WTC11 (cell line): ENCODE results near the gene BOD1L1. TPM values are rescaled to one million over a fixed set of nuclear protein-coding genes. Genes with fewer than 3 reads are reported as not detected.

Experiments
- ATAC-seq: fragments of 200-7000 bp; cut with Tn5 transposase; 2 replicates; pipeline ENCODE4 v1.10.0; 2021; ENCODE audit warnings: mild to moderate bottlenecking, moderate library complexity
- CTCF ChIA-PET: fragments of 300-600 bp; sonication (Branson Sonifier 250); formaldehyde crosslinking; loops from one replicate; lab custom pipeline; 2021; ENCODE audit warnings: antibody characterized with exemption; lab: Charles Lee
- POLR2A ChIA-PET: fragments of 350-600 bp; sonication (Branson Sonifier 250); formaldehyde crosslinking; loops from one replicate; lab custom pipeline; 2021; ENCODE audit warnings: antibody characterized with exemption; lab: Charles Lee
- DNase-seq: peaks from one replicate; pipeline ENCODE4 v3.0.0; 2021; ENCODE audit warnings: low spot score
- H3K27ac Mint-ChIP-seq: 2 replicates; pipeline ENCODE4 v1.8.0; 2021; ENCODE audit warnings: mixed read lengths
- H3K27me3 Mint-ChIP-seq: 2 replicates; pipeline ENCODE4 v1.8.0; 2021; ENCODE audit warnings: low read depth, mild to moderate bottlenecking, moderate library complexity, mixed read lengths
- H3K36me3 Mint-ChIP-seq: 2 replicates; pipeline ENCODE4 v1.8.0; 2021; ENCODE audit warnings: mixed read lengths
- H3K4me1 Mint-ChIP-seq: 2 replicates; pipeline ENCODE4 v1.8.0; 2022; ENCODE audit warnings: mixed read lengths
- H3K4me3 Mint-ChIP-seq: 2 replicates; pipeline ENCODE4 v1.8.0; 2021; ENCODE audit warnings: mild to moderate bottlenecking, moderate library complexity, mixed read lengths
- H3K9me3 Mint-ChIP-seq: 2 replicates; pipeline ENCODE4 v1.8.0; 2021; ENCODE audit warnings: mixed read lengths
- ATF1 ChIP-seq: sonication (generic); formaldehyde crosslinking; IDR thresholded peaks from 2 replicates; pipeline ENCODE4 v1.8.1; 2023; ENCODE audit warnings: mild to moderate bottlenecking, moderate library complexity, missing genetic modification reagents
- CBFB ChIP-seq: sonication (generic); formaldehyde crosslinking; IDR thresholded peaks from 2 replicates; pipeline ENCODE4 v1.8.1; 2022; ENCODE audit warnings: mild to moderate bottlenecking, low read depth, missing genetic modification reagents
- CREB1 ChIP-seq: sonication (generic); formaldehyde crosslinking; IDR thresholded peaks from 2 replicates; pipeline ENCODE4 v1.8.0; 2023; ENCODE audit warnings: mild to moderate bottlenecking, missing genetic modification reagents
- IRF2 ChIP-seq: sonication (generic); formaldehyde crosslinking; IDR thresholded peaks from 2 replicates; pipeline ENCODE4 v1.8.0; 2022; ENCODE audit warnings: low read depth, missing genetic modification reagents, borderline replicate concordance
- NFYB ChIP-seq: sonication (generic); formaldehyde crosslinking; conservative IDR thresholded peaks from 2 replicates; pipeline ENCODE4 v1.8.0; 2022; ENCODE audit warnings: low read depth, missing genetic modification reagents
- NR1H2 ChIP-seq: sonication (generic); formaldehyde crosslinking; IDR thresholded peaks from 2 replicates; pipeline ENCODE4 v1.9.0; 2021; ENCODE audit warnings: mild to moderate bottlenecking, moderate library complexity, missing genetic modification reagents
- NR3C1 ChIP-seq: sonication (generic); formaldehyde crosslinking; conservative IDR thresholded peaks from 2 replicates; pipeline ENCODE4 v1.8.1; 2023; ENCODE audit warnings: low read depth, mild to moderate bottlenecking, missing genetic modification reagents
- SOX15 ChIP-seq: fragments of 250-450 bp; sonication (Bioruptor Pico); IDR thresholded peaks from 2 replicates; pipeline ENCODE4 v1.9.0; 2021; ENCODE audit warnings: mild to moderate bottlenecking
- TCF7 ChIP-seq: sonication (generic); formaldehyde crosslinking; IDR thresholded peaks from 2 replicates; pipeline ENCODE4 v1.8.0; 2022; ENCODE audit warnings: mild to moderate bottlenecking, low read depth, missing genetic modification reagents, moderate library complexity
- TEAD4 ChIP-seq: sonication (generic); formaldehyde crosslinking; IDR thresholded peaks from 2 replicates; pipeline ENCODE4 v1.8.0; 2022; ENCODE audit warnings: mild to moderate bottlenecking, missing genetic modification reagents
- ZNF219 ChIP-seq: sonication (generic); formaldehyde crosslinking; IDR thresholded peaks from 2 replicates; pipeline ENCODE4 v1.8.0; 2023; ENCODE audit warnings: missing genetic modification reagents, mild to moderate bottlenecking, borderline replicate concordance
- ZNF416 ChIP-seq: fragments of 250-450 bp; sonication (Bioruptor Pico); IDR thresholded peaks from 2 replicates; pipeline ENCODE4 v1.9.0; 2021; ENCODE audit warnings: mild to moderate bottlenecking, inconsistent platforms
- ZNF423 ChIP-seq: fragments of 250-450 bp; sonication (Bioruptor Pico); IDR thresholded peaks from 2 replicates; pipeline ENCODE4 v2.1.2; 2022; ENCODE audit warnings: mild to moderate bottlenecking, moderate library complexity
- ZNF671 ChIP-seq: fragments of 250-450 bp; sonication (Bioruptor Pico); IDR thresholded peaks from 2 replicates; pipeline ENCODE4 v1.8.0; 2021; ENCODE audit warnings: mild to moderate bottlenecking
- total RNA-seq: library from RNA; stranded (reverse); gene quantifications from 3 replicates; pipeline ENCODE4 v1.2.3, GENCODE V29; 2021
- TF ChIP-seq, protein P1 (sequence below): fragments of 200-600 bp; IDR thresholded peaks from 2 replicates; pipeline ENCODE4 v1.8.0; 2022; ENCODE audit warnings: antibody characterized with exemption
- TF ChIP-seq, protein P2 (sequence below): sonication (generic); formaldehyde crosslinking; conservative IDR thresholded peaks from 2 replicates; pipeline ENCODE4 v1.8.1; 2023; ENCODE audit warnings: mild to moderate bottlenecking, low read depth, missing genetic modification reagents, moderate library complexity
- TF ChIP-seq, protein P3 (sequence below): fragments of 250-450 bp; sonication (Bioruptor Pico); IDR thresholded peaks from 2 replicates; pipeline ENCODE4 v2.1.2; 2022; ENCODE audit warnings: mild to moderate bottlenecking, moderate library complexity
- TF ChIP-seq, protein P4 (sequence below): sonication (generic); formaldehyde crosslinking; IDR thresholded peaks from 2 replicates; pipeline ENCODE4 v1.8.1; 2022; ENCODE audit warnings: mild to moderate bottlenecking, moderate library complexity, missing genetic modification reagents
- TF ChIP-seq, protein P5 (sequence below): sonication (generic); formaldehyde crosslinking; IDR thresholded peaks from 2 replicates; pipeline ENCODE4 v1.8.1; 2022; ENCODE audit warnings: missing genetic modification reagents, borderline replicate concordance
- TF ChIP-seq, protein P6 (sequence below): fragments of 250-450 bp; sonication (Bioruptor Pico); IDR thresholded peaks from 2 replicates; pipeline ENCODE4 v1.8.0; 2021; ENCODE audit warnings: mild to moderate bottlenecking
- TF ChIP-seq, protein P7 (sequence below): sonication (generic); formaldehyde crosslinking; IDR thresholded peaks from 2 replicates; pipeline ENCODE4 v1.8.0; 2023; ENCODE audit warnings: mild to moderate bottlenecking, missing genetic modification reagents

Gene BOD1L1
- total RNA-seq, 1 experiment from 2014 or later = 43.5 TPM

DNA sequence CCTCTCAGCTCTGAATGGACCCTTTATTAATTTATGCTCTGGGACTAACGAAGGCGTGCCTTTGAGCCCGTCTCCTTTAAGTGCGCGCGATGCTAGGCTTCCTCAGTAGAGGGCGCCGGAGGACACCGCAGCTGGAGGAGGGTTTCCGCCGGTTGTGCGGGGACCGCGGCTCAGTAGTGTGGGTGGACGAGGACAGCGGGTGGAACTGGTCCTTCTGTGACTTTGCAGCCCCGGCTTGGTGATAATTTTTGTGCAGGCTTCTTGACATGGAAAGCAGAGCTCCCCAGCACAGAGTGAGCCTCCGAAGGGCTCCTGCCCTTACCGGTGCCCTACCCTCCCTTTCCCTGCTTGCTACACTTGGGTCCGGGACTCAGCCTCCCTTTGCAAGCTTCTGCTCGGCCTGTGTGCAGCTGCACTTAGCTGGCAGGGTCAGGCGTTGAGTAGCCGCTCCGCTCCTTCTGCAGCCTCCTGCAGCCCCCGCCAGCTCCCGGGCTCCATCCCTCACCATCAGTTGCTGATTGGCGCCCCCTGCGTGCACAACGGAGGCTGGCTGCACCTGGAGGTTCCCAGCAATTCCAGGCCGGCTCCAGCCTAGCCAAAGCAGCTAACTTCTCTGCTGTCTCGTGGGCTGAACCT is 26.8 kb upstream of the BOD1L1 start (continued):
- TF ChIP-seq, protein P1, sequence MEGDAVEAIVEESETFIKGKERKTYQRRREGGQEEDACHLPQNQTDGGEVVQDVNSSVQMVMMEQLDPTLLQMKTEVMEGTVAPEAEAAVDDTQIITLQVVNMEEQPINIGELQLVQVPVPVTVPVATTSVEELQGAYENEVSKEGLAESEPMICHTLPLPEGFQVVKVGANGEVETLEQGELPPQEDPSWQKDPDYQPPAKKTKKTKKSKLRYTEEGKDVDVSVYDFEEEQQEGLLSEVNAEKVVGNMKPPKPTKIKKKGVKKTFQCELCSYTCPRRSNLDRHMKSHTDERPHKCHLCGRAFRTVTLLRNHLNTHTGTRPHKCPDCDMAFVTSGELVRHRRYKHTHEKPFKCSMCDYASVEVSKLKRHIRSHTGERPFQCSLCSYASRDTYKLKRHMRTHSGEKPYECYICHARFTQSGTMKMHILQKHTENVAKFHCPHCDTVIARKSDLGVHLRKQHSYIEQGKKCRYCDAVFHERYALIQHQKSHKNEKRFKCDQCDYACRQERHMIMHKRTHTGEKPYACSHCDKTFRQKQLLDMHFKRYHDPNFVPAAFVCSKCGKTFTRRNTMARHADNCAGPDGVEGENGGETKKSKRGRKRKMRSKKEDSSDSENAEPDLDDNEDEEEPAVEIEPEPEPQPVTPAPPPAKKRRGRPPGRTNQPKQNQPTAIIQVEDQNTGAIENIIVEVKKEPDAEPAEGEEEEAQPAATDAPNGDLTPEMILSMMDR = peak; percentile 42
- TF ChIP-seq ZNF416 = 0 out of 2 replicates have a peak, but pooled peaks have one; percentile 41
- no peak for TF ChIP-seq NR3C1
- TF ChIP-seq ZNF219 (CRISPR knock-in tag) = no peak
- no peak for TF ChIP-seq CBFB
- TF ChIP-seq, protein P2, sequence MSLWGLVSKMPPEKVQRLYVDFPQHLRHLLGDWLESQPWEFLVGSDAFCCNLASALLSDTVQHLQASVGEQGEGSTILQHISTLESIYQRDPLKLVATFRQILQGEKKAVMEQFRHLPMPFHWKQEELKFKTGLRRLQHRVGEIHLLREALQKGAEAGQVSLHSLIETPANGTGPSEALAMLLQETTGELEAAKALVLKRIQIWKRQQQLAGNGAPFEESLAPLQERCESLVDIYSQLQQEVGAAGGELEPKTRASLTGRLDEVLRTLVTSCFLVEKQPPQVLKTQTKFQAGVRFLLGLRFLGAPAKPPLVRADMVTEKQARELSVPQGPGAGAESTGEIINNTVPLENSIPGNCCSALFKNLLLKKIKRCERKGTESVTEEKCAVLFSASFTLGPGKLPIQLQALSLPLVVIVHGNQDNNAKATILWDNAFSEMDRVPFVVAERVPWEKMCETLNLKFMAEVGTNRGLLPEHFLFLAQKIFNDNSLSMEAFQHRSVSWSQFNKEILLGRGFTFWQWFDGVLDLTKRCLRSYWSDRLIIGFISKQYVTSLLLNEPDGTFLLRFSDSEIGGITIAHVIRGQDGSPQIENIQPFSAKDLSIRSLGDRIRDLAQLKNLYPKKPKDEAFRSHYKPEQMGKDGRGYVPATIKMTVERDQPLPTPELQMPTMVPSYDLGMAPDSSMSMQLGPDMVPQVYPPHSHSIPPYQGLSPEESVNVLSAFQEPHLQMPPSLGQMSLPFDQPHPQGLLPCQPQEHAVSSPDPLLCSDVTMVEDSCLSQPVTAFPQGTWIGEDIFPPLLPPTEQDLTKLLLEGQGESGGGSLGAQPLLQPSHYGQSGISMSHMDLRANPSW (CRISPR knock-in tag) = no peak
- no peak for TF ChIP-seq SOX15 (CRISPR knock-in tag)
- no peak for TF ChIP-seq NR1H2
- no peak for TF ChIP-seq ZNF423 (CRISPR knock-in tag)
- TF ChIP-seq, protein P3, sequence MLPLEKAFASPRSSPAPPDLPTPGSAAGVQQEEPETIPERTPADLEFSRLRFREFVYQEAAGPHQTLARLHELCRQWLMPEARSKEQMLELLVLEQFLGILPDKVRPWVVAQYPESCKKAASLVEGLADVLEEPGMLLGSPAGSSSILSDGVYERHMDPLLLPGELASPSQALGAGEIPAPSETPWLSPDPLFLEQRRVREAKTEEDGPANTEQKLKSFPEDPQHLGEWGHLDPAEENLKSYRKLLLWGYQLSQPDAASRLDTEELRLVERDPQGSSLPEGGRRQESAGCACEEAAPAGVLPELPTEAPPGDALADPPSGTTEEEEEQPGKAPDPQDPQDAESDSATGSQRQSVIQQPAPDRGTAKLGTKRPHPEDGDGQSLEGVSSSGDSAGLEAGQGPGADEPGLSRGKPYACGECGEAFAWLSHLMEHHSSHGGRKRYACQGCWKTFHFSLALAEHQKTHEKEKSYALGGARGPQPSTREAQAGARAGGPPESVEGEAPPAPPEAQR (CRISPR knock-in tag) = no peak
- TF ChIP-seq, all 79 proteins: peak for 10

DNA sequence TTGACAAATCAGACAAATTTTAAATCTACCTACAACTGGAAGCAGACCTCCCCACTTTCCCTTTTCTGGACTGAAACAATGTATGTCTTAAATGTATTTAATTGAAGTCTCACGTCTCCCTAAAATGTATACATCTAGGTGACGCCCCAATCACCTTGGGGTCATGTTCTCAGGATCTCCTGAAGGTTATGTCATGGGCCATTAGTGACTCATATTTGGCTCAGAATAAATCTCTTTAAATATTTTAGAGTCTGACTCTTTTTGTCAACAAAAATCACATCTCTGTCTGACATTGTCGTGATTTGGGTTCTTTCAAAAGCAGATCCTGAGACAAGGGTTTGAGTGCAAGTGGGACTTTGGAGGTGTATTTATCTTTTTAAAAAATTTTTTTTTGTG is 26.2 kb upstream of the BOD1L1 start:
- Mint-ChIP-seq H3K27me3 (no peaks in the 10 kb centered on the region), H3K36me3 (no peaks in the 10 kb centered on the region), H3K4me3 (peak overlapping the region; percentile 75), H3K27ac (no peak overlapping the region), H3K9me3 (peaks cover 4% of the 10 kb centered on the region; the same call in 1 of the 2 replicates), H3K4me1 (peaks cover 23% of the 10 kb centered on the region)
- TF ChIP-seq ZNF671 (CRISPR knock-in tag) (no peak), NFYB (CRISPR knock-in tag) (no peak), TCF7 (no peak), TEAD4 (CRISPR knock-in tag) (no peak), ATF1 (CRISPR knock-in tag) (no peak), IRF2 (CRISPR knock-in tag) (no peak), CREB1 (CRISPR knock-in tag) (no peak)
- TF ChIP-seq, protein P4, sequence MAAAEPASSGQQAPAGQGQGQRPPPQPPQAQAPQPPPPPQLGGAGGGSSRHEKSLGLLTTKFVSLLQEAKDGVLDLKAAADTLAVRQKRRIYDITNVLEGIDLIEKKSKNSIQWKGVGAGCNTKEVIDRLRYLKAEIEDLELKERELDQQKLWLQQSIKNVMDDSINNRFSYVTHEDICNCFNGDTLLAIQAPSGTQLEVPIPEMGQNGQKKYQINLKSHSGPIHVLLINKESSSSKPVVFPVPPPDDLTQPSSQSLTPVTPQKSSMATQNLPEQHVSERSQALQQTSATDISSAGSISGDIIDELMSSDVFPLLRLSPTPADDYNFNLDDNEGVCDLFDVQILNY (CRISPR knock-in tag) = no peak
- TF ChIP-seq, protein P5, sequence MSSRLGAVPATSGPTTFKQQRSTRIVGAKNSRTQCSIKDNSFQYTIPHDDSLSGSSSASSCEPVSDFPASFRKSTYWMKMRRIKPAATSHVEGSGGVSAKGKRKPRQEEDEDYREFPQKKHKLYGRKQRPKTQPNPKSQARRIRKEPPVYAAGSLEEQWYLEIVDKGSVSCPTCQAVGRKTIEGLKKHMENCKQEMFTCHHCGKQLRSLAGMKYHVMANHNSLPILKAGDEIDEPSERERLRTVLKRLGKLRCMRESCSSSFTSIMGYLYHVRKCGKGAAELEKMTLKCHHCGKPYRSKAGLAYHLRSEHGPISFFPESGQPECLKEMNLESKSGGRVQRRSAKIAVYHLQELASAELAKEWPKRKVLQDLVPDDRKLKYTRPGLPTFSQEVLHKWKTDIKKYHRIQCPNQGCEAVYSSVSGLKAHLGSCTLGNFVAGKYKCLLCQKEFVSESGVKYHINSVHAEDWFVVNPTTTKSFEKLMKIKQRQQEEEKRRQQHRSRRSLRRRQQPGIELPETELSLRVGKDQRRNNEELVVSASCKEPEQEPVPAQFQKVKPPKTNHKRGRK (CRISPR knock-in tag) = no peak
- TF ChIP-seq, protein P6, sequence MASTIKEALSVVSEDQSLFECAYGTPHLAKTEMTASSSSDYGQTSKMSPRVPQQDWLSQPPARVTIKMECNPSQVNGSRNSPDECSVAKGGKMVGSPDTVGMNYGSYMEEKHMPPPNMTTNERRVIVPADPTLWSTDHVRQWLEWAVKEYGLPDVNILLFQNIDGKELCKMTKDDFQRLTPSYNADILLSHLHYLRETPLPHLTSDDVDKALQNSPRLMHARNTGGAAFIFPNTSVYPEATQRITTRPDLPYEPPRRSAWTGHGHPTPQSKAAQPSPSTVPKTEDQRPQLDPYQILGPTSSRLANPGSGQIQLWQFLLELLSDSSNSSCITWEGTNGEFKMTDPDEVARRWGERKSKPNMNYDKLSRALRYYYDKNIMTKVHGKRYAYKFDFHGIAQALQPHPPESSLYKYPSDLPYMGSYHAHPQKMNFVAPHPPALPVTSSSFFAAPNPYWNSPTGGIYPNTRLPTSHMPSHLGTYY (CRISPR knock-in tag) = no peak
- TF ChIP-seq, protein P7, sequence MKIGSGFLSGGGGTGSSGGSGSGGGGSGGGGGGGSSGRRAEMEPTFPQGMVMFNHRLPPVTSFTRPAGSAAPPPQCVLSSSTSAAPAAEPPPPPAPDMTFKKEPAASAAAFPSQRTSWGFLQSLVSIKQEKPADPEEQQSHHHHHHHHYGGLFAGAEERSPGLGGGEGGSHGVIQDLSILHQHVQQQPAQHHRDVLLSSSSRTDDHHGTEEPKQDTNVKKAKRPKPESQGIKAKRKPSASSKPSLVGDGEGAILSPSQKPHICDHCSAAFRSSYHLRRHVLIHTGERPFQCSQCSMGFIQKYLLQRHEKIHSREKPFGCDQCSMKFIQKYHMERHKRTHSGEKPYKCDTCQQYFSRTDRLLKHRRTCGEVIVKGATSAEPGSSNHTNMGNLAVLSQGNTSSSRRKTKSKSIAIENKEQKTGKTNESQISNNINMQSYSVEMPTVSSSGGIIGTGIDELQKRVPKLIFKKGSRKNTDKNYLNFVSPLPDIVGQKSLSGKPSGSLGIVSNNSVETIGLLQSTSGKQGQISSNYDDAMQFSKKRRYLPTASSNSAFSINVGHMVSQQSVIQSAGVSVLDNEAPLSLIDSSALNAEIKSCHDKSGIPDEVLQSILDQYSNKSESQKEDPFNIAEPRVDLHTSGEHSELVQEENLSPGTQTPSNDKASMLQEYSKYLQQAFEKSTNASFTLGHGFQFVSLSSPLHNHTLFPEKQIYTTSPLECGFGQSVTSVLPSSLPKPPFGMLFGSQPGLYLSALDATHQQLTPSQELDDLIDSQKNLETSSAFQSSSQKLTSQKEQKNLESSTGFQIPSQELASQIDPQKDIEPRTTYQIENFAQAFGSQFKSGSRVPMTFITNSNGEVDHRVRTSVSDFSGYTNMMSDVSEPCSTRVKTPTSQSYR = no peak
- no peak for ATAC-seq
- POLR2A ChIA-PET = interaction anchor here (0.6 kb wide), 1 partner anchor 268 kb away, joined by 5 read pairs; no protein-coding TSS in a partner anchor
- CTCF ChIA-PET = interaction anchor here (0.6 to 2.1 kb wide), 40 partner anchors 8 to 1585 kb away, joined by 3 to 50 read pairs (median 4); partner anchors contain the start of gene BOD1L1
- no peak for DNase-seq
